H1 (cell line): Measurements from ENCODE around the gene RHBDF1. TPM values are rescaled to one million over a fixed set of nuclear protein-coding genes. Genes with fewer than 3 reads are reported as not detected.

ENCODE experiments used
- CTCF ChIA-PET: fragments of 300-600 bp; sonication (Branson Sonifier 250); formaldehyde crosslinking; loops from one replicate; lab custom pipeline; 2021; ENCODE audit not compliant: partially characterized antibody; lab: Charles Lee
- POLR2A ChIA-PET: fragments of 300-600 bp; sonication (Branson Sonifier 250); formaldehyde crosslinking; loops from one replicate; lab custom pipeline; 2021; ENCODE audit warnings: inconsistent platforms; ENCODE audit not compliant: partially characterized antibody; lab: Charles Lee
- DNase-seq, 2 experiments: peaks; one replicate each; pipeline versions ENCODE4 v3.0.0 to v3.0.0-alpha.2; 2010 to 2022; ENCODE audit warnings: low spot score in 2 of 2, low read depth in 1 of 2, mixed read lengths in 1 of 2
- FAIRE-seq: peaks from 2 replicates; lab custom pipeline; 2011; peaks lifted over from hg19 to GRCh38; lab: Jason Lieb, UNC
- H2AFZ ChIP-seq: 2 replicates; pipeline ENCODE4 v1.8.1; 2012; ENCODE audit warnings: low read length, inconsistent platforms
- H2AK5ac ChIP-seq: 2 replicates; pipeline ENCODE4 v1.6.1; 2013; ENCODE audit warnings: low read depth, low read length
- H2BK120ac ChIP-seq: replicated peaks from 2 replicates; pipeline ENCODE3; 2013; ENCODE audit warnings: low read depth, low read length, inconsistent platforms
- H2BK12ac ChIP-seq: 2 replicates; pipeline ENCODE4 v1.6.1; 2013; ENCODE audit warnings: low read depth, low read length
- H2BK15ac ChIP-seq: 2 replicates; pipeline ENCODE4 v1.6.1; 2013; ENCODE audit warnings: low read length
- H2BK20ac ChIP-seq: 2 replicates; pipeline ENCODE4 v1.6.1; 2013; ENCODE audit warnings: low read length
- H2BK5ac ChIP-seq: 2 replicates; pipeline ENCODE4 v1.6.1; 2013; ENCODE audit warnings: low read depth, low read length
- H3K14ac ChIP-seq: 2 replicates; pipeline ENCODE4 v1.6.1; 2013; ENCODE audit warnings: inconsistent platforms; ENCODE audit not compliant: insufficient read length
- H3K18ac ChIP-seq: 2 replicates; pipeline ENCODE4 v1.6.1; 2013; ENCODE audit warnings: low read length; ENCODE audit errors: extremely low read depth
- H3K23ac ChIP-seq: 2 replicates; pipeline ENCODE4 v1.6.1; 2013; ENCODE audit warnings: inconsistent platforms; ENCODE audit not compliant: insufficient read length
- H3K23me2 ChIP-seq: 2 replicates; pipeline ENCODE4 v1.6.1; 2013; ENCODE audit warnings: low read depth, low read length
- H3K27ac ChIP-seq: 2 replicates; pipeline ENCODE4 v1.6.1; 2011; ENCODE audit warnings: low read depth, low read length, inconsistent platforms
- H3K27me3 ChIP-seq, 4 experiments: replicated peaks in 1 of 4; 1 replicate in 1 of 4; 2 replicates in 3 of 4; pipeline versions ENCODE4 v1.6.1 to v1.8.1; 2011 to 2013; ENCODE audit warnings: low read length in 3 of 4, mild to moderate bottlenecking in 3 of 4, inconsistent platforms in 2 of 4, mixed read lengths in 2 of 4, moderate library complexity in 1 of 4; ENCODE audit not compliant: control insufficient read depth in 3 of 4, insufficient read depth in 3 of 4; ENCODE audit errors: extremely low read depth in 1 of 4
- H3K36me3 ChIP-seq, 4 experiments: 2 replicates each; pipeline versions ENCODE4 v1.6.1 to v1.8.1; 2011 to 2013; ENCODE audit warnings: mild to moderate bottlenecking in 4 of 4, low read length in 3 of 4, moderate library complexity in 2 of 4, control low read depth in 1 of 4, inconsistent platforms in 1 of 4; ENCODE audit not compliant: insufficient read depth in 4 of 4, control insufficient read depth in 2 of 4
- H3K4ac ChIP-seq: replicated peaks from 2 replicates; pipeline ENCODE3; 2013; ENCODE audit warnings: low read length, low read depth, mixed read lengths, inconsistent platforms; ENCODE audit not compliant: insufficient read length
- H3K4me1 ChIP-seq, 4 experiments: replicated peaks in 1 of 4; 1 replicate in 1 of 4; 2 replicates in 3 of 4; pipeline versions ENCODE4 v1.6.1 to v1.8.1; 2011 to 2013; ENCODE audit warnings: low read length in 3 of 4, inconsistent platforms in 2 of 4, mixed read lengths in 1 of 4; ENCODE audit not compliant: insufficient read depth in 4 of 4, control insufficient read depth in 3 of 4
- H3K4me2 ChIP-seq, 2 experiments: 2 replicates each; pipeline versions ENCODE4 v1.6.1 to v1.8.1; 2011 to 2013; ENCODE audit warnings: low read depth in 2 of 2, low read length in 2 of 2, control low read depth in 1 of 2, inconsistent platforms in 1 of 2, mild to moderate bottlenecking in 1 of 2; ENCODE audit not compliant: insufficient read depth in 1 of 2
- H3K4me3 ChIP-seq, 4 experiments: fragments of 200-600, 300-600 bp in 1 of 4; sonication (generic), shearing (Covaris generic), sonication (Bioruptor Twin) in 1 of 4; 2 replicates each; pipeline versions ENCODE4 v1.5.1 to v1.8.1; 2011 to 2016; ENCODE audit warnings: low read length in 4 of 4, low read depth in 3 of 4, control low read depth in 2 of 4, inconsistent platforms in 2 of 4, mild to moderate bottlenecking in 2 of 4, mixed read lengths in 1 of 4, moderate library complexity in 1 of 4; ENCODE audit not compliant: insufficient read depth in 2 of 4; ENCODE audit errors: extremely low read depth in 1 of 4
- H3K56ac ChIP-seq: replicated peaks from 2 replicates; pipeline ENCODE3; 2013; ENCODE audit warnings: low read depth, mild to moderate bottlenecking, mixed read lengths, low read length, inconsistent platforms; ENCODE audit not compliant: insufficient read length
- H3K79me1 ChIP-seq: 2 replicates; pipeline ENCODE4 v1.6.1; 2013; ENCODE audit warnings: low read depth, low read length, control low read depth
- H3K79me2 ChIP-seq, 2 experiments: 2 replicates each; pipeline versions ENCODE4 v1.6.1 to v1.8.1; 2012 to 2013; ENCODE audit warnings: low read length in 2 of 2, mild to moderate bottlenecking in 2 of 2, inconsistent platforms in 1 of 2; ENCODE audit not compliant: insufficient read depth in 2 of 2, control insufficient read depth in 1 of 2
- H3K9ac ChIP-seq, 4 experiments: replicated peaks in 1 of 4; 1 replicate in 1 of 4; 2 replicates in 3 of 4; pipeline versions ENCODE4 v1.6.1 to v1.8.1; 2011 to 2013; ENCODE audit warnings: low read depth in 3 of 4, low read length in 3 of 4, control low read depth in 2 of 4, mild to moderate bottlenecking in 2 of 4, moderate library complexity in 2 of 4, inconsistent platforms in 1 of 4; ENCODE audit errors: extremely low read depth in 1 of 4
- H3K9me3 ChIP-seq, 2 experiments: 2 replicates each; pipeline versions ENCODE4 v1.6.1 to v1.8.1; 2012 to 2013; ENCODE audit warnings: mild to moderate bottlenecking in 2 of 2, moderate library complexity in 2 of 2, control low read depth in 1 of 2, inconsistent platforms in 1 of 2, low read depth in 1 of 2, low read length in 1 of 2, mixed read lengths in 1 of 2; ENCODE audit not compliant: insufficient read depth in 2 of 2
- H4K20me1 ChIP-seq, 2 experiments: replicated peaks in 1 of 2; 2 replicates each; pipeline versions ENCODE3 to v1.8.1; 2011 to 2013; ENCODE audit warnings: inconsistent platforms in 2 of 2, low read length in 2 of 2, mild to moderate bottlenecking in 1 of 2; ENCODE audit not compliant: insufficient read depth in 2 of 2, control insufficient read depth in 1 of 2
- H4K5ac ChIP-seq: 2 replicates; pipeline ENCODE4 v1.6.1; 2013; ENCODE audit warnings: low read length, low read depth, mixed read lengths, inconsistent platforms; ENCODE audit not compliant: insufficient read length
- H4K8ac ChIP-seq: 2 replicates; pipeline ENCODE4 v1.8.0; 2013; ENCODE audit warnings: mild to moderate bottlenecking, moderate library complexity, low read length, inconsistent platforms; ENCODE audit not compliant: insufficient read depth; ENCODE audit errors: extremely low read depth
- H4K91ac ChIP-seq: replicated peaks from 2 replicates; pipeline ENCODE3; 2013; ENCODE audit warnings: low read length, mixed read lengths, inconsistent platforms; ENCODE audit not compliant: insufficient read length
- ASH2L ChIP-seq: fragments of 200-600, 300-600 bp; sonication (generic); IDR thresholded peaks from one replicate; pipeline ENCODE4 v1.7.1; 2017; ENCODE audit warnings: low read length
- ATF2 ChIP-seq: IDR thresholded peaks from 2 replicates; pipeline ENCODE4 v1.6.1; 2012; ENCODE audit warnings: low read length, inconsistent platforms
- FOSL1 ChIP-seq: IDR thresholded peaks from 2 replicates; pipeline ENCODE4 v1.6.1; 2011; ENCODE audit warnings: mild to moderate bottlenecking, low read depth, low read length, moderate library complexity; ENCODE audit not compliant: insufficient read depth
- HDAC6 ChIP-seq: IDR thresholded peaks from one replicate; pipeline ENCODE4 v1.7.1; 2012; ENCODE audit warnings: low read depth, mild to moderate bottlenecking, inconsistent platforms, low read length, moderate library complexity
- RAD21 ChIP-seq, 2 experiments: IDR thresholded peaks in 1 of 2; conservative IDR thresholded peaks in 1 of 2; 2 replicates each; pipeline ENCODE4 v1.6.1; 2011; ENCODE audit warnings: low read depth in 2 of 2, low read length in 2 of 2, improper control_type of control experiment in 1 of 2, inconsistent platforms in 1 of 2, mild to moderate bottlenecking in 1 of 2, moderate library complexity in 1 of 2
- RNF2 ChIP-seq: fragments of 200-900, 300-1000 bp; sonication (generic); IDR thresholded peaks from 2 replicates; pipeline ENCODE4 v1.7.1; 2016; ENCODE audit warnings: borderline replicate concordance, low read depth, mild to moderate bottlenecking, antibody characterized with exemption, low read length; ENCODE audit not compliant: poor library complexity, severe bottlenecking; ENCODE audit errors: missing control alignments
- RXRA ChIP-seq: IDR thresholded peaks from 2 replicates; pipeline ENCODE4 v1.6.1; 2011; ENCODE audit warnings: low read depth, mild to moderate bottlenecking, low read length, moderate library complexity; ENCODE audit not compliant: insufficient read depth
- YY1 ChIP-seq: IDR thresholded peaks from 2 replicates; pipeline ENCODE4 v1.6.1; 2011; ENCODE audit warnings: low read depth, mild to moderate bottlenecking, low read length
- WGBS, 2 experiments: shearing (Covaris generic) in 1 of 2; methylation state at CpG; one replicate each; pipeline versions ENCODE4 v1.1.6 to v1.1.7; 2013 to 2015; ENCODE audit warnings: low lambda C conversion rate in 2 of 2, mixed read lengths in 2 of 2, inconsistent platforms in 1 of 2, low coverage in 1 of 2, missing lambda C conversion rate in 1 of 2; ENCODE audit not compliant: insufficient replicate concordance in 2 of 2, insufficient coverage in 1 of 2, insufficient read length in 1 of 2; ENCODE audit errors: extremely low coverage in 1 of 2, missing lambda C conversion rate in 1 of 2; 5-methylcytosine and 5-hydroxymethylcytosine counted together
- polyA plus RNA-seq, 7 experiments: library from polyadenylated mRNA; depleted of rRNA in 3 of 7; stranded (reverse) in 5 of 7; unstranded in 2 of 7; fragments of >200 nt in 5 of 7; fragments of 200-250 nt in 2 of 7; gene quantifications; 1 replicate in 5 of 7; 2 replicates in 1 of 7; 4 replicates in 1 of 7; pipeline versions ENCODE4 v1.2.1 to v1.2.3, GENCODE V29; 2011 to 2013; ENCODE audit warnings: missing spikeins in 2 of 7, mixed read lengths in 2 of 7
- total RNA-seq: library from RNA; stranded (reverse); fragmentation: NEBNext Ultra II Directional; extraction: Animal tissue kit (Norgen Biotek cat#: 25700); gene quantifications from 2 replicates; pipeline ENCODE4 v1.2.1, GENCODE V29; 2021

The RHBDF1 gene
- total and polyA plus RNA-seq, 2 of the 8 experiments (the other 6 are each of a cell fraction or from before 2014, with no cell fraction given): 37.4 to 51.6 TPM

DNA sequence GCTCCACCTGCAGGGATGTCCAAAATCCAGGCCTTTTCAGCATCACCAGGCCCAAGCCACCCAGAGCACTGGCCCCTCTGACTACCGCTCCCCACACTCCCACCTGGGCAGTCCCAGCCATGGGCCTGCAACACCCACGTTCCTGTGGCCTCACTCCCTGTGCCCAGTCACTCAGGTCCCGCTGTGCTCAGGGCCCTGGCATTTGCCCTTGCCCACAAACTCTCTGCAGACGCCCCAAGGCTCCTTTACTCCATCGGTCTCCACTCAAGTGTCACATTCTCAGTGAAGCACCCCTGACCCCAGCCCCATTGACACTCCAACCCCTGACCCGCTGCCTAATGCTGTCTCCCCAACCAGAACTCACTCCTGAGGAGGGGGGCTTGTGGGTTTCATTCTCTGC lies 29.2 kb upstream of the RHBDF1 start:
- H3K56ac ChIP-seq: no peak overlapping the region
- WGBS, 2 experiments: 92% methylated on average over 6 of the region's 6 CpGs; no CpG with 5 or more reads in 1 of the 2 experiments
- CTCF ChIA-PET: interaction anchor here (1.0 to 1.2 kb wide), 2 partner anchors 11 to 66 kb away, joined by 3 read pairs; no protein-coding TSS in a partner anchor
- TF ChIP-seq RXRA: no peak
- TF ChIP-seq YY1: no peak
- TF ChIP-seq RAD21 (IDR thresholded peaks at IDR 0.05 in 1 of 2, conservative IDR thresholded peaks at IDR 0.05 in 1 of 2; ENCODE audit: low read depth in 2 of 2, low read length in 2 of 2): no peak
- TF ChIP-seq FOSL1: no peak
- TF ChIP-seq ATF2: no peak
- no peak for TF ChIP-seq HDAC6
- TF ChIP-seq RNF2: no peak
- TF ChIP-seq ASH2L: no peak
- FAIRE-seq (no peak), DNase-seq (no peak)
- POLR2A ChIA-PET: interaction anchor here (1.2 kb wide), 2 partner anchors 11 to 25 kb away, joined by 3 to 4 read pairs; no protein-coding TSS in a partner anchor
- H3K9ac ChIP-seq: no peak overlapping the region
- no peak overlapping the region for H2BK15ac ChIP-seq
- H2BK20ac ChIP-seq: no peak overlapping the region
- no peak overlapping the region for H2AFZ ChIP-seq
- H4K5ac ChIP-seq: no peak overlapping the region
- no peak overlapping the region for H3K27ac ChIP-seq
- no peak overlapping the region for H3K4ac ChIP-seq
- H3K18ac ChIP-seq: no peak overlapping the region
- H4K20me1 ChIP-seq: peaks cover 3 to 10% of the 10 kb centered on the region in 2 experiments
- H4K8ac ChIP-seq: no peak overlapping the region
- no peaks in the 10 kb centered on the region for H3K79me1 ChIP-seq
- H3K14ac ChIP-seq: no peak overlapping the region
- peaks cover 0 to 3% (median 0%) of the 10 kb centered on the region in 4 experiments; a peak in 1 of 8 replicates for H3K36me3 ChIP-seq
- no peaks in the 10 kb centered on the region for H3K9me3 ChIP-seq
- no peak overlapping the region for H2BK5ac ChIP-seq
- H3K4me3 ChIP-seq: no peak overlapping the region
- H2AK5ac ChIP-seq: no peak overlapping the region
- H3K23ac ChIP-seq: no peak overlapping the region
- no peak overlapping the region for H4K91ac ChIP-seq
- no peaks in the 10 kb centered on the region for H3K23me2 ChIP-seq
- H3K27me3 ChIP-seq: no peaks in the 10 kb centered on the region; a peak in 1 of 7 replicates
- H2BK12ac ChIP-seq: no peak overlapping the region
- H3K4me1 ChIP-seq: no peaks in the 10 kb centered on the region
- no peak overlapping the region for H3K4me2 ChIP-seq
- no peak overlapping the region for H2BK120ac ChIP-seq
- H3K79me2 ChIP-seq: no peaks in the 10 kb centered on the region
